Non-pigmented ciliary epithelial cell (primary cell): Measurements from ENCODE around the gene OR10K1.
"Not testable (repeated sequence)": the region's sequence is repeated elsewhere in the genome, so short reads cannot be mapped to it uniquely, and the experiment has no call there.

Experiments
- DNase-seq: peaks from one replicate; pipeline ENCODE4 v3.0.0-alpha.2; 2010; ENCODE audit warnings: low read depth

OR10K1 gene, protein sequence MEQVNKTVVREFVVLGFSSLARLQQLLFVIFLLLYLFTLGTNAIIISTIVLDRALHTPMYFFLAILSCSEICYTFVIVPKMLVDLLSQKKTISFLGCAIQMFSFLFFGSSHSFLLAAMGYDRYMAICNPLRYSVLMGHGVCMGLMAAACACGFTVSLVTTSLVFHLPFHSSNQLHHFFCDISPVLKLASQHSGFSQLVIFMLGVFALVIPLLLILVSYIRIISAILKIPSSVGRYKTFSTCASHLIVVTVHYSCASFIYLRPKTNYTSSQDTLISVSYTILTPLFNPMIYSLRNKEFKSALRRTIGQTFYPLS

DNA sequence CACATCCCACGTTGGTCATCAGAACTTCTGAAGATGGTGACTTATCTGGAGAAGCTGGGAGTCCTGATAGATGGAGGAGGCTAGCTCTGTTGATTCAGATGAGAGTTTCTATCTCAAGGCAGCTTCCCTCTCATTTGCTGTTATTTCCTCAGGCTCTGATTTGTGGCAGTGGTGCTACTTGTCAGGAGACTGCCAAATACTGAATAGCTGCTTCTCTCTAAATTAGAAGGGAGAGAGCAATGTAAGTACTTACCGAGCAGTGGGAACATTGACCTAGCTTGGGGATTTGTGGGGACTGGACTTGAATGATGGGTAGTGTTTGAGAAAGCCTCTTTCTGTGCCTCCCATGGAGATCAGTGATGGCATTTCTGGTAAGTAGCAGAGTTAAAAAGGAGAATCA is at the start of gene OR10K1:
Gene OR10K1, plus strand, starts transcription at position 301 of the 400 bp plus-strand sequence. CDS start 3,728 bp downstream, outside the sequence.
- DNase-seq: no peak

DNA sequence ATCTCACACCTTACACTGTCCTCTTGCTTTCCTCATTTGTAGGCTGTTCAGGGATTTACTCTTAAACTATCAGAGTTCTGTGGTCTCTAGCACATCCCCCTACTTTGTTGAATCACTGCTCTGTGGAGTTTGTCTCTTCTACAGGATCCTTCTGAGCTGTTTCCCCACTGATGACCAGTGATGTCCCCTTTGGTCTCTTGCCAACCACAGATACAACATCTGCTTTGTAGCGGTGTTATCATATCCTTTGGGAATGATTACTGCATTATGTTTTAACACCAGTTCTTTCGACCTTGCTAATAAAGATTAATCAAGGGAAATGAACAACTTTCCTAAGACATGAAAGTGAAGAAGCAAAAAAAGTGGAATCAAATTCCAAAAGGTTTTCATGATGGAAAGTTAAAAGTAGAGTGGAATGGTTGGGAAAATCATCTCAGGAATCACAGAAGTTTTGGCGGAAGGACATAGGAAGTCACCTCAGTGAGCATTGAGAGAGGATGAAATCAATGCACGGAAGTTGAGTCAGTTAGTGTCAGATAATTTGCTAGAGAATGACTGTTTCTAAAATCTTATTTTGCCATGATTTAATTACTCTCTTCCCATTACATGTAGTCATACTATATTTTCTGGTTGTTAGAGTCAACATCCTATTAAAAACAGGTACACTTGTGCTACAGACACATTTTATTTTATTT is 46.8 kb upstream of the OR10K1 start:
- DNase-seq: no peak

GRCh38 chr1:158417586-158417985 is 44.0 kb upstream of the OR10K1 start:
- no peak for DNase-seq

DNA sequence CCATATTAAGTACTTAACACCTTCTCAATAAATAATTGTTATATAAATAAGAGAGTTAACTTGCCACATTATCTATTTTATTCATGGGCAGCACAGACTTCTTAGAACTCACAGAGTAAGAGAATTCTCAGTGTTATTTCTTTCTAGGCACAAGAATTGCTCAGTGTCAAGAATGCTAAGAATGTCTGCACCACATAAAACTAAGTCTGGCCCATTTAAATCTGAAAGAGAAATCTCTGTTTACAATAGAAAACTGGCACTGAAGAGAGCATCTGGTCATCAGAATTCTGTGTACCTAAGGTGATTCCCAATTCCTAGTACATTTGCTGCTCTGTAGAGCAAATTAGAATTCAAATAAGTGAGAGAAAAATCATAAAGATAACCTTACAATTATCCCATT is 39.4 kb upstream of the OR10K1 start:
- no peak for DNase-seq

- no peak for DNase-seq
These were observed 36.6 kb upstream of the OR10K1 start for GRCh38 chr1:158425027-158425426.

- no peak for DNase-seq
These were observed 35.5 kb upstream of the OR10K1 start, which contains the start of gene OR10K2 for GRCh38 chr1:158426137-158426536. Gene OR10K2 (minus strand): TSS chr1:158426237. CDS start chr1:158420866, 5,371 bp downstream.

DNA sequence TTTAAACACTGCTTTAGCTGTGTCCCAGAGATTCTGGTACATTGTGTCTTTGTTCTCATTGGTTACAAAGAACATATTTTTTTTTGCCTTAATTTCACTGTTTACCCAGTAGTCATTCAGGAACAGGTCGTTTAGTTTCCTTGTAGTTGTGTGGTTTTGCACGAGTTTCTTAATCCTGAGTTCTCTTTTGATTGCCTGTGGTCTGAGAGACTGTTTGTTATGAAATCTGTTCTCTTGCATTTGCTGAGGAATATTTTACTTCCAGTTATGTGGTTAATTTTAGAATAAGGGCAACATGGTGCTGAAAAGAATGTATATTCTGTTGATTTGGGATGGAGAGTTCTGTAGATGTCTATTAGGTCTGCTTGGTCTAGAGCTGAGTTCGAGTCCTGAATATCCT is 31.5 kb upstream of the OR10K1 start:
- DNase-seq: not testable (repeated sequence)

GRCh38 chr1:158434741-158435140 is 26.9 kb upstream of the OR10K1 start:
- no peak for DNase-seq

DNA sequence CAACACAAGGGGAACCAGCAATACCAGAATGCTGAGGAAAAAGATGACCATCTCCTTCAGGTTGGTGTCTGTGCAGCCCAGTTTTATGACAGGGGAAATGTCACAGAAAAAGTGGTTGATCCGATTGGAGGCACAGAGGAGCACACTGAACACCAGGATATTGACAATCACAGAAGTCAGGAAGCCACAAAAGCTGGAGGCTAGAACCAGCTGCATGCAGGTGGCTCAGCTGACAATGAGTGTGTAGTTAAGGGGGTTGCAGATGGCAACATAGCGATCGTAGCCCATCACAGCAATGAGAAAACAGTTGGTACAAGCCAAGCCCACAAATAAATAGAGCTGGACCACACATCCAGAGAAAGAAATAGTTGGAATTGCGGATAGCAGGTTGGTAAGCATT is 16.3 kb upstream of the OR10K1 start:
- no peak for DNase-seq

GRCh38 chr1:158454537-158454936 is 7.1 kb upstream of the OR10K1 start:
- DNase-seq: no peak

- DNase-seq: no peak
These were observed 4.4 kb upstream of the OR10K1 start for GRCh38 chr1:158457246-158457645.

DNA sequence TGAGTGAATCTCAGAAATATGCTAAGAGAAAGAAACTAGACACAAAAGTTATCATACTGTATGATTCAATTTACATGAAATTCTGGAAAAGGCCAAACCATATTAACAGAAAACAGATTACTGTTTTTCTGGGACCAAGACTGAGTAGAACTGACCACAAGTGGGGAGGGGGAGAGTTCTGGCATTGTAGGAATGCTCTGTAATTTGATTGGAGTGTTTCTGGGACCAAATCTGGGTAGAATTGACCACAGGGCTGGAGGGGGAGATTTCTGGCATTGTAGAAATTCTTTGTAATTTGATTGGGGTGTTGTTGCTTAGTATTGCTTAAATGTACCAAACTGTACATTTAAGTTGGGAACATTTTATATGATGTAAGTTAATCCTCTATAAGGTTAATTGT is 3.4 kb upstream of the OR10K1 start:
- no peak for DNase-seq

GRCh38 chr1:158471920-158472319 is 10.3 kb downstream of the OR10K1 start, which contains the start of gene OR10R2:
Gene OR10R2 (plus strand): TSS chr1:158472220. CDS start chr1:158472326, 106 bp downstream.
- no peak for DNase-seq

- no peak for DNase-seq
These were observed 23.8 kb downstream of the OR10K1 start for GRCh38 chr1:158485455-158485854.

- no peak for DNase-seq
These were observed 29.7 kb downstream of the OR10K1 start for GRCh38 chr1:158491316-158491715.

DNA sequence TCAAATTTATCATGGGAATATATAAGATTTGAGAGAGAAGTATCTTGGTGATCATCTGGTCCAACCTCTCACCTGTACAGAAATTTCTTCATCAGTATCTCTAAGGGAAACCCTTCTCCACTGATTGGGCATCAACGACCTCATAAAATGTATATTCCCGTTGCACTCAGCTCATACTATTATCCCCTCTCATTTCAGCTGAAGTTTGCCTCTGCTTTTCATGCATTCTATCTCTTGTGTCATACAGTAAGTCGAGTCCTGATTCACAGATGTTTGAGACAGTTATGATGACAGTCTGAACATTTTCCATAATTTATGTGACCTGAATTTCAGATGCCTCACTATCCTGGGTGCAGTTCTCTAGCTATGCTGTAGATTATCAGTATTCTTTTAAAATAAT is 31.4 kb downstream of the OR10K1 start:
- DNase-seq: no peak

GRCh38 chr1:158494796-158495195 is 33.2 kb downstream of the OR10K1 start:
- no peak for DNase-seq

DNA sequence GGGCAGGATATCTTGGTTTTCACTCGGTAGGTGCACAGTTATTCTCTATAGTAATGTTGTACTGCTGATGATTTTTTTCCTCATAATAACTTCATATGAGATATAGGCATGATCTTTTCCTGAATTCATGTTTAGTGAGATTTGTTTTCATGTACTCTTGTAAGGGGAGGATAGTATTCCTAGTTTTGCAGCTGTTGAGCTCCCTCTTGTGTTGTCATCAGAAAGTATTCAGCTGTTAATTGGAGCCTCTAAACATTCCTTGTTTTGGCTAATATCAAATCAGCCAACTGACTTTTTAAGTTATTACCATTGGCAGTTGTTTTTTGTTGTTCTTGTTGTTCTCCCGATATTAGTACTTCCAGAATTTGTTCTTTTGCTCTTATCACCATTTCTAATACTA is 34.7 kb downstream of the OR10K1 start:
- DNase-seq: no peak

- no peak for DNase-seq
These were observed 44.8 kb downstream of the OR10K1 start for GRCh38 chr1:158506369-158506987.

GRCh38 chr1:158507511-158507910 is 45.9 kb downstream of the OR10K1 start:
- no peak for DNase-seq

GRCh38 chr1:158509471-158510156 is 48.0 kb downstream of the OR10K1 start:
- no peak for DNase-seq

GRCh38 chr1:158516966-158517365 is 55.3 kb downstream of the OR10K1 start:
- DNase-seq: no peak
